ENCODE results near the gene RTEL1. TPM values are rescaled to one million over a fixed set of nuclear protein-coding genes. Genes with fewer than 3 reads are reported as not detected.
A peak's percentile ranks its signal among the peaks of the same experiment; 100 is the strongest.

RTEL1 gene
- total RNA-seq, 1 experiment from 2014 or later, result 26.1 TPM

- ATAC-seq (no peak), DNase-seq (ENCODE audit: low read depth, low spot score) (no peak)
- in situ Hi-C loops (cut with HindIII; ENCODE audit: low pct_unique_long_range_greater_than_20kb, low sequenced_read_pairs), result no loop called here
- no peaks in the 10 kb centered on the region for H3K9me3 ChIP-seq (ENCODE audit: control insufficient read depth, insufficient read depth, low read depth, low read length)
- no peaks in the 10 kb centered on the region for H3K27me3 ChIP-seq (ENCODE audit: control insufficient read depth, insufficient read depth, low read length)
- TSS peak; percentile 61 for BruUV-seq (replicated peaks)
- TF ChIP-seq REST (IDR thresholded peaks at IDR 0.05; ENCODE audit: insufficient read depth in 1 of 2, low read depth in 2 of 2, low read length in 1 of 2) (no peak), SIN3A (IDR thresholded peaks at IDR 0.05; ENCODE audit: borderline replicate concordance, insufficient read depth, low read depth, low read length) (no peak), CTCF (IDR thresholded peaks at IDR 0.05) (no peak), POLR2AphosphoS5 (IDR thresholded peaks at IDR 0.05; ENCODE audit: low read depth, low read length) (no peak), TCF7L2 (IDR thresholded peaks at IDR 0.05; ENCODE audit: low read depth, low read length) (no peak)
- H3K4me3 ChIP-seq (ENCODE audit: low read depth in 2 of 2, low read length in 2 of 2), result no peak overlapping the region
- peaks cover 5% of the 10 kb centered on the region; the same call in 1 of the 2 replicates for H3K36me3 ChIP-seq (ENCODE audit: control insufficient read depth, insufficient read depth, low read length)
- CTCF ChIA-PET, result no interaction called here
- peaks cover 4% of the 10 kb centered on the region; the same call in 1 of the 2 replicates for H3K4me1 ChIP-seq (ENCODE audit: control insufficient read depth, insufficient read depth, low read length)
- H3K27ac ChIP-seq (ENCODE audit: low read length), result no peak overlapping the region
- intact Hi-C loops (cut with micrococcal nuclease; ENCODE audit: unreplicated experiment), result no loop called here
- POLR2A ChIA-PET, result no interaction called here
These were observed 54.1 kb downstream of the RTEL1 start for GRCh38 chr20:63712191-63712590.

GRCh38 chr20:63714858-63715257, 56.7 kb downstream of the RTEL1 start:
- CTCF ChIA-PET, result no interaction called here
- H3K27ac ChIP-seq (ENCODE audit: low read length), result no peak overlapping the region
- no peaks in the 10 kb centered on the region for H3K27me3 ChIP-seq (ENCODE audit: control insufficient read depth, insufficient read depth, low read length)
- POLR2A ChIA-PET, result no interaction called here
- ATAC-seq, result no peak
- H3K4me1 ChIP-seq (ENCODE audit: control insufficient read depth, insufficient read depth, low read length), result no peaks in the 10 kb centered on the region
- H3K9me3 ChIP-seq (ENCODE audit: control insufficient read depth, insufficient read depth, low read depth, low read length), result peaks cover 6% of the 10 kb centered on the region; the same call in 1 of the 2 replicates
- in situ Hi-C loops (cut with HindIII; ENCODE audit: low pct_unique_long_range_greater_than_20kb, low sequenced_read_pairs) (no loop called here), intact Hi-C loops (cut with micrococcal nuclease; ENCODE audit: unreplicated experiment) (no loop called here)
- H3K36me3 ChIP-seq (ENCODE audit: control insufficient read depth, insufficient read depth, low read length), result 0 out of 2 replicates have a peak, but pooled peaks cover 5% of the 10 kb centered on the region
- no TSS peak for BruUV-seq (replicated peaks)
- TF ChIP-seq POLR2AphosphoS5 (IDR thresholded peaks at IDR 0.05; ENCODE audit: low read depth, low read length), result no peak
- no peak for TF ChIP-seq REST (IDR thresholded peaks at IDR 0.05; ENCODE audit: insufficient read depth in 1 of 2, low read depth in 2 of 2, low read length in 1 of 2)
- no peak for TF ChIP-seq TCF7L2 (IDR thresholded peaks at IDR 0.05; ENCODE audit: low read depth, low read length)
- TF ChIP-seq CTCF (IDR thresholded peaks at IDR 0.05), result no peak
- no peak for TF ChIP-seq SIN3A (IDR thresholded peaks at IDR 0.05; ENCODE audit: borderline replicate concordance, insufficient read depth, low read depth, low read length)
- no peak for DNase-seq (ENCODE audit: low read depth, low spot score)
- no peak overlapping the region for H3K4me3 ChIP-seq (ENCODE audit: low read depth in 2 of 2, low read length in 2 of 2)

Measured in Panc1 (cell line).